Colonic mucosa (tissue), 4 donors: ENCODE results near the gene S1PR4. TPM values are rescaled to one million over a fixed set of nuclear protein-coding genes. Genes with fewer than 3 reads are reported as not detected.

Experiments
- DNase-seq: peaks from one replicate; pipeline ENCODE4 v3.0.0-alpha.2; 2020
- H3K27ac ChIP-seq: fragments of 200-600 bp; one replicate; pipeline ENCODE4 v1.8.0; 2021
- H3K27me3 ChIP-seq: fragments of 200-600 bp; one replicate; pipeline ENCODE4 v1.8.0; 2021
- H3K36me3 ChIP-seq: fragments of 200-600 bp; one replicate; pipeline ENCODE4 v1.8.0; 2021
- H3K4me1 ChIP-seq: fragments of 200-600 bp; one replicate; pipeline ENCODE4 v1.8.0; 2021; ENCODE audit warnings: mild to moderate bottlenecking
- H3K4me3 ChIP-seq: fragments of 200-600 bp; one replicate; pipeline ENCODE4 v1.8.0; 2021
- H3K9ac ChIP-seq, 2 donors: one replicate each; pipeline ENCODE4 v1.7.0; 2013; ENCODE audit warnings: control low read depth in 2 of 2, low read depth in 2 of 2, low read length in 2 of 2
- H3K9me3 ChIP-seq: fragments of 200-600 bp; one replicate; pipeline ENCODE4 v1.8.0; 2021
- CTCF ChIP-seq: fragments of 200-600 bp; IDR thresholded peaks from one replicate; pipeline ENCODE4 v1.8.0; 2022; ENCODE audit warnings: antibody characterized with exemption, mild to moderate bottlenecking
- intact Hi-C: fragments of 100-400 bp; cut with DNase I; formaldehyde crosslinking; loops from one replicate; pipeline ENCODE4 v1.14.1; 2022
- total RNA-seq, 2 donors: library from RNA; stranded (reverse); fragmentation: NEBNext Ultra II Directional in 1 of 2; extraction: Animal tissue kit (Norgen Biotek cat#: 25700) in 1 of 2; gene quantifications; one replicate each; pipeline ENCODE4 v1.2.1, GENCODE V29; 2021
- donor health status: healthy.
- donor health status: DM: no; HTN: no; CAD: no.
- donor health status: DM: no; HTN: no; CAD: no.

S1PR4 gene
- total RNA-seq, 2 donors from 2014 or later, result 0.96 to 1.1 TPM

DNA sequence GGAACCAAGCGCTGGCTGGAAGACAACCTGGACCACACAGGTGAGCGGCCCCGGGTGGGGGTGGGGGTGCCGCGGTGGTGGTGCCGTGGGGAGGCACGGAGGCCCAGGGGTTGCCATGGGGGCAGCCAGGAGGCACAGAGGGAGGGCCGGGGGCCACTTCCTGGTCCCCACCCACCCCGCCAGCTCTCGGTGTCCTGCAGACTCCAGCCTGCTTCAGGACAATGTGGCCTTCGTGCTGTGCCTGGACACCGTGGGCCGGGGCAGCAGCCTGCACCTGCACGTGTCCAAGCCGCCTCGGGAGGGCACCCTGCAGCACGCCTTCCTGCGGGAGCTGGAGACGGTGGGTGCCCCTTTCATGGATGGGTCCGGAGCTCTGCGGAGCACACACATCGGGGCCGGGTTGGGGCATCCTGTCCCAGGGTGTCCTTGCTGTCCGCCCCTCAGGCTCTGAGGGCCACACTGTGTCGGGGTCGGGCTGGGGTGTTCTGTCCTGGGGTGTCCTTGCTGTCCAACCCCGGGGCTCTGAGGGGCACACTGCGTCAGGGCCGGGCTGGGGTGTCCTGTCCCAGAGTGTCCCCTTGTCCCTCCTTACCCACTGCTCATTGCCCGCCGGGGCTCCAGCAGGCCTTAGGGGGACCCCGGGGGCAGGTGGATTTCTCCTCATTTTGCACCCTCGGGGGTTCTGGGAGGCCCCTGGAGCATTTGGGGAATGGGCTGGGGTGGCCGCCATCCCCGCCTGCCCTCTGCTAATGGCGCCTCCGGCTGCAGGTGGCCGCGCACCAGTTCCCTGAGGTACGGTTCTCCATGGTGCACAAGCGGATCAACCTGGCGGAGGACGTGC is 25.5 kb downstream of the S1PR4 start:
- no peak for DNase-seq
- H3K27me3 ChIP-seq, result no peaks in the 10 kb centered on the region
- H3K9me3 ChIP-seq, result no peaks in the 10 kb centered on the region
- intact Hi-C loops, result no loop called here
- no peak overlapping the region for H3K4me3 ChIP-seq
- H3K9ac ChIP-seq, result no peak overlapping the region
- no peak overlapping the region for H3K27ac ChIP-seq
- no peaks in the 10 kb centered on the region for H3K4me1 ChIP-seq
- H3K36me3 ChIP-seq, result peaks cover 6% of the 10 kb centered on the region
- TF ChIP-seq CTCF, result no peak

- no peak overlapping the region for H3K4me3 ChIP-seq
- H3K9me3 ChIP-seq, result no peaks in the 10 kb centered on the region
- intact Hi-C loops, result no loop called here
- peaks cover 6% of the 10 kb centered on the region for H3K36me3 ChIP-seq
- DNase-seq, result no peak
- no peaks in the 10 kb centered on the region for H3K27me3 ChIP-seq
- no peaks in the 10 kb centered on the region for H3K4me1 ChIP-seq
- TF ChIP-seq CTCF, result no peak
- H3K27ac ChIP-seq, result no peak overlapping the region
- no peak overlapping the region for H3K9ac ChIP-seq
Observed at GRCh38 chr19:3204646-3205275, 26.2 kb downstream of the S1PR4 start.

DNA sequence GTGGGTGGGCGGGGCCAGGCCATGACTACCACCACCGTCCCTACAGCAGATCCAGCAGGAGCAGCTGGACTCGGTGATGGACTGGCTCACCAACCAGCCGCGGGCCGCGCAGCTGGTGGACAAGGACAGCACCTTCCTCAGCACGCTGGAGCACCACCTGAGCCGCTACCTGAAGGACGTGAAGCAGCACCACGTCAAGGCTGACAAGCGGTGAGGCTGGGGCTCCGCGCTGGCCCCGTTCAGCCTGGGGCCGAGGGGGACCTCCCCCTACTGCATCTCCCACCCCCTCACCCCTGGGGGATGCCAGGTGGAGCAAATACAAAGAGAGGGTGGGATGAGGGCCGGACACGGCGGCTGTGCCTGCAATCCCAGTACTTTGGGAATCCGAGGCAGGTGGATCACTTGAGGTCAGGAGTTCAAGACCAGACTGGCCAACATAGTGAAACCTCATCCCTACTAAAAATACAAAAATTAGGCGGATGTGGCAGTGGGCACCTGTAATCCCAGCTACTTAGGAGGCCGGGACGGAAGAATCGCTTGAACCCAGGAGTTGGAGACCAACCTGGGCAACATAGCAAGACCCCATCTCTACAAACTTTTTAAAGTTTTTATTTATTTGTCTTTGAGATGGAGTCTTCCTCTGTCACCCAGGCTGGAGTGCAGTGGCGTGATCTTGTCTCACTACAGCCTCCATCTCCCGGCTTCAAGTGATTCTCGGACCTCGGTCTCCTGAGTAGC is 27.8 kb downstream of the S1PR4 start:
- no peak overlapping the region for H3K27ac ChIP-seq
- DNase-seq, result no peak
- H3K4me3 ChIP-seq, result no peak overlapping the region
- no peaks in the 10 kb centered on the region for H3K27me3 ChIP-seq
- intact Hi-C loops, result no loop called here
- H3K36me3 ChIP-seq, result peaks cover 6% of the 10 kb centered on the region
- TF ChIP-seq CTCF, result no peak
- H3K9ac ChIP-seq, result no peak overlapping the region
- H3K4me1 ChIP-seq, result no peaks in the 10 kb centered on the region
- H3K9me3 ChIP-seq, result no peaks in the 10 kb centered on the region

GRCh38 chr19:3207461-3208242 is 29.1 kb downstream of the S1PR4 start:
- TF ChIP-seq CTCF, result no peak
- H3K36me3 ChIP-seq, result peaks cover 6% of the 10 kb centered on the region
- no peak overlapping the region for H3K9ac ChIP-seq
- no peak overlapping the region for H3K27ac ChIP-seq
- no peaks in the 10 kb centered on the region for H3K4me1 ChIP-seq
- intact Hi-C loops, result no loop called here
- no peaks in the 10 kb centered on the region for H3K27me3 ChIP-seq
- DNase-seq, result no peak
- H3K9me3 ChIP-seq, result no peaks in the 10 kb centered on the region
- no peak overlapping the region for H3K4me3 ChIP-seq
